ENCODE results near the gene KCNQ5.

Gene KCNQ5

DNA sequence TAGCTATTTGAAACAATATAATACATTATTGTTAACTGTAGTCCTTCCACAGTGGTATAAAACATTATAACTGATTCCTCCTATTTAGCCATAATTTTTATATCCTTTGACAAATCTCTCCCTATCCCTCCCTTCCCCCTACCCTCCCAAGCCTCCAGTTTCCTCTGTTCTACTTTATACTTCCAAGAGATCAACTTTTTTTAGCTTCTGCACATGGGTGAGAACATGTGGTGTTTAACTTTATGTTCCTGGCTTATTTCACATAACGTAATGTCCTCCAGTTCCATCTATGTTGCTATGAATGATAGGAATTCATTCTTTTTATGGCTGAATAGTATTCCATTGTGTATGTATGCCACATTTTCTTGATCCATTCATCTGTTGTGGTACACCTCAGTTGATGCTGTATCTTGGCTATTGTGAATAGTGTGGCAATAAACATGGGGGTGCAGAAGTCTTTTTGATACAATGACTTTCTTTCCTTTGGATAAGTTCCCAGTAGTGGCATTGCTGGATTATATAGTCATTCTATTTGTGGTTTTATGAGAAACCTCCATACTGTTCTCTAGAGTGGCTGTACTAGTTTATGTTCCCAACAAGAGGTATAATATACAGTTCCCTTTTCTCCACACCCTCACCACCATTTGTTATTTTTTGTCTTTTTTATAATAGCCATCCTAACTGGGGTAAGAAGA is 205.0 kb downstream of the KCNQ5 start:
- no peaks in the 10 kb centered on the region for H3K27me3 ChIP-seq
- peaks cover 0 to 4% (median 0%) of the 10 kb centered on the region in 4 donors for H3K4me1 ChIP-seq
- TF ChIP-seq, protein P1, sequence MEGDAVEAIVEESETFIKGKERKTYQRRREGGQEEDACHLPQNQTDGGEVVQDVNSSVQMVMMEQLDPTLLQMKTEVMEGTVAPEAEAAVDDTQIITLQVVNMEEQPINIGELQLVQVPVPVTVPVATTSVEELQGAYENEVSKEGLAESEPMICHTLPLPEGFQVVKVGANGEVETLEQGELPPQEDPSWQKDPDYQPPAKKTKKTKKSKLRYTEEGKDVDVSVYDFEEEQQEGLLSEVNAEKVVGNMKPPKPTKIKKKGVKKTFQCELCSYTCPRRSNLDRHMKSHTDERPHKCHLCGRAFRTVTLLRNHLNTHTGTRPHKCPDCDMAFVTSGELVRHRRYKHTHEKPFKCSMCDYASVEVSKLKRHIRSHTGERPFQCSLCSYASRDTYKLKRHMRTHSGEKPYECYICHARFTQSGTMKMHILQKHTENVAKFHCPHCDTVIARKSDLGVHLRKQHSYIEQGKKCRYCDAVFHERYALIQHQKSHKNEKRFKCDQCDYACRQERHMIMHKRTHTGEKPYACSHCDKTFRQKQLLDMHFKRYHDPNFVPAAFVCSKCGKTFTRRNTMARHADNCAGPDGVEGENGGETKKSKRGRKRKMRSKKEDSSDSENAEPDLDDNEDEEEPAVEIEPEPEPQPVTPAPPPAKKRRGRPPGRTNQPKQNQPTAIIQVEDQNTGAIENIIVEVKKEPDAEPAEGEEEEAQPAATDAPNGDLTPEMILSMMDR (IDR thresholded peaks at IDR 0.05), result no peak
- intact Hi-C loops (cut with DNase I; ENCODE audit: low total_unique reads), result no loop called here
- no peak for DNase-seq
- no peaks in the 10 kb centered on the region for H3K36me3 ChIP-seq
- no peaks in the 10 kb centered on the region for H3K9me3 ChIP-seq
- no peak overlapping the region for H3K27ac ChIP-seq
- no peak overlapping the region for H3K4me3 ChIP-seq

DNA sequence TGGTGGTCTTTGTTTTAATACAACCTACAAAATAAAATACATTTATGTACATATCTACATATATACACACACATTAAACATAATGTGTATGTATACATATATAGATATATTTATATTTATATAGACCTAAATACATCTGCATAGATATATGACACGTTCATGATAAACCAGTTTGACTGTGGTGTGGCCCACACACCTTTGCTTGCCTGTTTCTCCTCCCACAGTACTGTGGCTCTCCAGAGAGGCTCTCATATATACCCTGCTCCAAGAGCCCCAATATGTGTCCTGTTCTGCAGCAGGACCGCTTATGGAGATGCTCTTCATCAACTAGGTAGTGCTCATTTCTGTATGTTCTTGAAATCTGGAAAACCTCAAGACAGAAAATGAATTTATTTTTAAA is 207.0 kb downstream of the KCNQ5 start:
- peaks cover 0 to 15% (median under 1%) of the 10 kb centered on the region in 4 donors for H3K4me1 ChIP-seq
- TF ChIP-seq, protein P1 (IDR thresholded peaks at IDR 0.05), result no peak
- no peaks in the 10 kb centered on the region for H3K36me3 ChIP-seq
- no peaks in the 10 kb centered on the region for H3K9me3 ChIP-seq
- no peak overlapping the region for H3K27ac ChIP-seq
- intact Hi-C loops (cut with DNase I; ENCODE audit: low total_unique reads), result no loop called here
- H3K4me3 ChIP-seq, result no peak overlapping the region
- DNase-seq, result no peak
- no peaks in the 10 kb centered on the region for H3K27me3 ChIP-seq

DNA sequence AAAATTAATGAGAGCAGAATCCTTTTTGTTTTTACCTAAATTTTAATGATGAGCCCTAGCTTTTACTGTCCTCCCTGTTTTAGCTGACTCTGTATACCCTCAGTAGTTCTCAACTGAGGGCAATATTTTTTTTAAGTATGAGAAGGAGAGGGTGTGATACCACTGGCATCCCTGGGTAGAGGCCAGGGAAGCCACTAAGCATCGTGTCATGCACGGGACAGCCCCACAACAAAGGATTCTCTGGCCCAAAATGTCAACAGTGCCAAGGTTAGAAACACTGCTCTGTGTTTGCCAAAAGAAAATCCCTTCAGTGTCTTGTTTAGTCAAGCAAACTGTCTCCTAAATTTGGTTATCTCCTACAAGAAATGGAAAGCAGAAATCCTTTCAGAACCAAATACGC is 210.4 kb downstream of the KCNQ5 start:
- Histone ChIP-seq H3K36me3 (no peaks in the 10 kb centered on the region), H3K9me3 (no peaks in the 10 kb centered on the region), H3K27me3 (no peaks in the 10 kb centered on the region), H3K27ac (no peak overlapping the region), H3K4me3 (no peak overlapping the region), H3K4me1 (peaks cover 0 to 28% (median 9%) of the 10 kb centered on the region in 4 donors)
- DNase-seq, result no peak
- TF ChIP-seq, protein P1 (IDR thresholded peaks at IDR 0.05), result no peak
- intact Hi-C loops (cut with DNase I; ENCODE audit: low total_unique reads), result no loop called here

DNA sequence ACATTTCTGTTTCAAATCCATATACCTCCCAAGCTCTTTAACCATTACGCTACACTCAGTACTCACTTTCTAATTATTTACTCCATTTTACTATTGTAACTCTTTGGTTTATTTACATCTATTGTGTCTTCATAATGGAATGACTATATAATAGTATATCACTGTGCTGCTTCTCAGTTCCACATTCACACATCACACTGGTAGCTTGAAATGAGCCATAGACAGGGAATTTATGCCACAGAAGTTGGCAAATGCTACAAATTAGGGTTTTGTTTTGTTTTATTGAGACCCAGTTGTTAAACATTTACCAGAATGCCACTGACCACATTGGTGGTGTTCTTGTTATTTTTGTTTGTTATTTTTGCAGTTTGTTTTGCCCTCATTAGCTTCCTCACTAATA is 213.9 kb downstream of the KCNQ5 start:
- Histone ChIP-seq H3K27me3 (no peaks in the 10 kb centered on the region), H3K4me1 (peaks cover 0 to 28% (median 9%) of the 10 kb centered on the region in 4 donors), H3K27ac (no peak overlapping the region), H3K36me3 (no peaks in the 10 kb centered on the region), H3K9me3 (no peaks in the 10 kb centered on the region), H3K4me3 (no peak overlapping the region)
- intact Hi-C loops (cut with DNase I; ENCODE audit: low total_unique reads), result no loop called here
- no peak for DNase-seq
- TF ChIP-seq, protein P1 (IDR thresholded peaks at IDR 0.05), result no peak

DNA sequence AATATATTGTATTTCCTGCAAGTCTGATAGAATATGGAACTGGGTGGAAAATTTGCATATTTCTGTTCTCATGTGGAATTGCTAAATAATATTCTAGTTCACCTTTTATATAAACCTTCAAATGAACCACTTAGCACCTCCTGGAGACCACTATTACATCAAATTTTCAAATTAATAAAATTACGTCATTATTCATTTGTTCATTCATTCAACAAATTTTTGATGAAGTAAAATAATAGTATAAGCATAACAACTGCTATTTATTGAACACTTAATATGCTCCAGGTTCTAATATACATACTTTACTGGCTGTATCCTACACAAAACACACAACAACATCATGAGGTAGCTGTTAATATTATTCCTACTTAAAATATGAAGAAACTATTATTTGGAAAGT is 215.1 kb downstream of the KCNQ5 start:
- TF ChIP-seq, protein P1 (IDR thresholded peaks at IDR 0.05), result no peak
- no peak overlapping the region for H3K27ac ChIP-seq
- peaks cover 0 to 28% (median 9%) of the 10 kb centered on the region in 4 donors for H3K4me1 ChIP-seq
- no peak for DNase-seq
- no peaks in the 10 kb centered on the region for H3K36me3 ChIP-seq
- intact Hi-C loops (cut with DNase I; ENCODE audit: low total_unique reads), result no loop called here
- H3K27me3 ChIP-seq, result no peaks in the 10 kb centered on the region
- no peaks in the 10 kb centered on the region for H3K9me3 ChIP-seq
- H3K4me3 ChIP-seq, result no peak overlapping the region
